Mesenchymal stem cell (in vitro differentiated cells and primary cell): Measurements from ENCODE around the gene PDPN. TPM values are rescaled to one million over a fixed set of nuclear protein-coding genes. Genes with fewer than 3 reads are reported as not detected.

ENCODE experiments used
- DNase-seq: peaks from one replicate; pipeline ENCODE4 v3.0.0-alpha.2; 2013
- H2AFZ ChIP-seq: one replicate; pipeline ENCODE4 v1.6.1; 2013; ENCODE audit warnings: low read depth, mild to moderate bottlenecking, control low read depth, inconsistent platforms, low read length, moderate library complexity
- H2AK5ac ChIP-seq: 2 replicates; pipeline ENCODE4 v1.6.1; 2013; ENCODE audit warnings: low read length, moderate library complexity, mild to moderate bottlenecking, inconsistent platforms; ENCODE audit not compliant: severe bottlenecking
- H2BK120ac ChIP-seq: one replicate; pipeline ENCODE4 v1.6.1; 2013; ENCODE audit warnings: low read depth, mild to moderate bottlenecking, inconsistent platforms, low read length, moderate library complexity
- H2BK12ac ChIP-seq, 2 experiments: one replicate each; pipeline ENCODE4 v1.6.1; 2013; ENCODE audit warnings: inconsistent platforms in 2 of 2, low read length in 2 of 2, mild to moderate bottlenecking in 2 of 2, moderate library complexity in 2 of 2, control low read depth in 1 of 2
- H2BK15ac ChIP-seq: one replicate; pipeline ENCODE4 v1.6.1; 2013; ENCODE audit warnings: mild to moderate bottlenecking, low read depth, inconsistent platforms; ENCODE audit not compliant: poor library complexity, severe bottlenecking
- H2BK5ac ChIP-seq: 2 replicates; pipeline ENCODE4 v1.6.1; 2013; ENCODE audit warnings: low read depth, mild to moderate bottlenecking, low read length, control low read depth, inconsistent platforms; ENCODE audit not compliant: poor library complexity, severe bottlenecking
- H3K14ac ChIP-seq, 2 experiments: one replicate each; pipeline ENCODE4 v1.6.1; 2013; ENCODE audit warnings: inconsistent platforms in 2 of 2, low read length in 2 of 2, control low read depth in 1 of 2, mild to moderate bottlenecking in 1 of 2, moderate library complexity in 1 of 2
- H3K18ac ChIP-seq, 2 experiments: one replicate each; pipeline ENCODE4 v1.6.1; 2013; ENCODE audit warnings: inconsistent platforms in 2 of 2, low read length in 2 of 2, control low read depth in 1 of 2, low read depth in 1 of 2, mild to moderate bottlenecking in 1 of 2
- H3K23ac ChIP-seq, 2 experiments: one replicate each; pipeline ENCODE4 v1.6.1; 2013; ENCODE audit warnings: inconsistent platforms in 2 of 2, low read length in 2 of 2, mild to moderate bottlenecking in 2 of 2, moderate library complexity in 2 of 2, control low read depth in 1 of 2
- H3K27ac ChIP-seq: 2 replicates; pipeline ENCODE4 v1.5.1; 2013; ENCODE audit warnings: mild to moderate bottlenecking, moderate library complexity, low read length, control low read depth, inconsistent platforms; ENCODE audit not compliant: poor library complexity, severe bottlenecking
- H3K27me3 ChIP-seq, 2 experiments: 2 replicates each; pipeline versions ENCODE4 v1.6.1 to v1.7.0; 2013; ENCODE audit warnings: low read length in 2 of 2, mild to moderate bottlenecking in 2 of 2, moderate library complexity in 2 of 2, control low read depth in 1 of 2, inconsistent platforms in 1 of 2; ENCODE audit not compliant: control insufficient read depth in 1 of 2, insufficient read depth in 1 of 2
- H3K36me3 ChIP-seq, 2 experiments: 2 replicates each; pipeline versions ENCODE4 v1.6.1 to v1.7.0; 2013; ENCODE audit warnings: low read length in 2 of 2, control low read depth in 1 of 2, inconsistent platforms in 1 of 2, low read depth in 1 of 2, mild to moderate bottlenecking in 1 of 2; ENCODE audit not compliant: insufficient read depth in 2 of 2, control insufficient read depth in 1 of 2
- H3K4ac ChIP-seq, 2 experiments: one replicate each; pipeline ENCODE4 v1.6.1; 2013; ENCODE audit warnings: inconsistent platforms in 2 of 2, low read length in 2 of 2, mild to moderate bottlenecking in 2 of 2, moderate library complexity in 2 of 2, control low read depth in 1 of 2, low read depth in 1 of 2
- H3K4me1 ChIP-seq: 2 replicates; pipeline ENCODE4 v1.6.1; 2013; ENCODE audit warnings: low read depth, low read length, control low read depth; ENCODE audit not compliant: control insufficient read depth, insufficient read depth
- H3K4me2 ChIP-seq: 2 replicates; pipeline ENCODE4 v1.6.1; 2013; ENCODE audit warnings: low read length, mild to moderate bottlenecking, inconsistent platforms; ENCODE audit not compliant: poor library complexity, severe bottlenecking
- H3K4me3 ChIP-seq, 2 experiments: 2 replicates each; pipeline versions ENCODE4 v1.5.1 to v1.7.0; 2013; ENCODE audit warnings: low read length in 2 of 2, mild to moderate bottlenecking in 2 of 2, control low read depth in 1 of 2, low read depth in 1 of 2; ENCODE audit not compliant: insufficient read depth in 1 of 2
- H3K79me1 ChIP-seq: replicated peaks from 2 replicates; pipeline ENCODE4 v1.6.1; 2013; ENCODE audit warnings: mild to moderate bottlenecking, control low read depth, low read length, inconsistent platforms; ENCODE audit not compliant: poor library complexity, severe bottlenecking
- H3K9ac ChIP-seq: 2 replicates; pipeline ENCODE4 v1.7.0; 2013; ENCODE audit warnings: mild to moderate bottlenecking, low read length, moderate library complexity
- H3K9me3 ChIP-seq: 2 replicates; pipeline ENCODE4 v1.7.0; 2013; ENCODE audit warnings: mild to moderate bottlenecking, low read length; ENCODE audit not compliant: control insufficient read depth
- H4K8ac ChIP-seq: one replicate; pipeline ENCODE4 v1.6.1; 2013; ENCODE audit warnings: inconsistent platforms, mild to moderate bottlenecking, low read length, moderate library complexity
- H4K91ac ChIP-seq: one replicate; pipeline ENCODE4 v1.6.1; 2013; ENCODE audit warnings: mild to moderate bottlenecking, low read length, inconsistent platforms
- WGBS: methylation state at CpG from one replicate; pipeline ENCODE4 v1.1.7; 2013; ENCODE audit warnings: mixed read lengths; 5-methylcytosine and 5-hydroxymethylcytosine counted together
- small RNA-seq: library from polyadenylated mRNA; stranded (forward); fragments of <200 nt; extraction: miRNeasy Mini kit (QIAGEN cat#:217004); gene quantifications from one replicate; pipeline ENCODE3, GENCODE V24; 2013; ENCODE audit warnings: low read depth

PDPN gene

DNA sequence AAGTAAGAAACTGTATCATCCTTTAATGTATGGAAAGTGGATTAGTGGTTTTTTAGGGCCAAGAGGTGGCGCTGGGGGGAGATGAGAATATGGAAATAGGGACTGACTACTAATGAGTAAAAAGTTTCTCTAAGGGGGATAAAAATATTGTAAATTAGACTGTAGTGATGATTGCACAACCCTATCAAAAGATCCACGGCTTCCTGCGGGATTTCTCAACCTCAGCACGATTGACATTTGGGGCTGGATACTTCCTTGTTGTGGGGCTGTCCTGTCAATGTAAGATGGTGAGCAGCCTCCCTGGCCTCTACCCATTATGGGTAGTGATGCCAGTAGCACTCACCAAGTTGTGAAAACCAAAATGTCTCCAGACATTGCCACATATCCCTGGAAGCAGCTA lies 80.3 kb downstream of the PDPN start:
- DNase-seq, result no peak
- no peak overlapping the region for H3K27ac ChIP-seq
- H3K27me3 ChIP-seq, result no peaks in the 10 kb centered on the region
- H2BK5ac ChIP-seq, result no peak overlapping the region
- no peak overlapping the region for H4K91ac ChIP-seq
- H3K4me1 ChIP-seq, result no peaks in the 10 kb centered on the region
- no peaks in the 10 kb centered on the region for H3K79me1 ChIP-seq
- H2BK15ac ChIP-seq, result no peak overlapping the region
- no peaks in the 10 kb centered on the region for H3K9me3 ChIP-seq
- H3K4me3 ChIP-seq, result no peak overlapping the region
- no peak overlapping the region for H2AFZ ChIP-seq
- H3K36me3 ChIP-seq, result no peaks in the 10 kb centered on the region
- H4K8ac ChIP-seq, result no peak overlapping the region
- no peak overlapping the region for H3K18ac ChIP-seq
- no peak overlapping the region for H3K9ac ChIP-seq
- H3K4ac ChIP-seq, result no peak overlapping the region
- H2BK120ac ChIP-seq, result no peak overlapping the region
- H2AK5ac ChIP-seq, result no peak overlapping the region
- no peak overlapping the region for H3K14ac ChIP-seq
- 78% methylated on average over 4 of the region's 4 CpGs for WGBS
- H3K23ac ChIP-seq, result no peak overlapping the region
- no peak overlapping the region for H2BK12ac ChIP-seq
- no peak overlapping the region for H3K4me2 ChIP-seq

- H3K36me3 ChIP-seq, result no peaks in the 10 kb centered on the region
- no peak for DNase-seq
- no peaks in the 10 kb centered on the region for H3K4me1 ChIP-seq
- no peak overlapping the region for H3K27ac ChIP-seq
- no peak overlapping the region for H2BK120ac ChIP-seq
- H3K9me3 ChIP-seq, result no peaks in the 10 kb centered on the region
- H3K27me3 ChIP-seq, result no peaks in the 10 kb centered on the region
- no peak overlapping the region for H2BK15ac ChIP-seq
- H2AFZ ChIP-seq, result no peak overlapping the region
- no peak overlapping the region for H3K14ac ChIP-seq
- H3K23ac ChIP-seq, result no peak overlapping the region
- no peak overlapping the region for H2BK5ac ChIP-seq
- no peak overlapping the region for H3K18ac ChIP-seq
- WGBS, result 83% methylated on average over 1 of the region's 1 CpG
- no peak overlapping the region for H4K91ac ChIP-seq
- no peak overlapping the region for H2AK5ac ChIP-seq
- no peak overlapping the region for H2BK12ac ChIP-seq
- H3K79me1 ChIP-seq, result no peaks in the 10 kb centered on the region
- H3K9ac ChIP-seq, result no peak overlapping the region
- no peak overlapping the region for H3K4me3 ChIP-seq
- H4K8ac ChIP-seq, result no peak overlapping the region
- no peak overlapping the region for H3K4ac ChIP-seq
- H3K4me2 ChIP-seq, result no peak overlapping the region
These were observed 80.8 kb downstream of the PDPN start for GRCh38 chr1:13664451-13664850.

GRCh38 chr1:13666317-13666716 lies 82.7 kb downstream of the PDPN start:
- Histone ChIP-seq H3K4me3 (no peak overlapping the region), H3K4me1 (no peaks in the 10 kb centered on the region), H3K23ac (no peak overlapping the region), H3K4ac (no peak overlapping the region), H3K14ac (no peak overlapping the region), H2AFZ (no peak overlapping the region), H2BK15ac (no peak overlapping the region), H3K79me1 (no peaks in the 10 kb centered on the region), H2BK12ac (no peak overlapping the region), H3K27me3 (no peaks in the 10 kb centered on the region), H3K4me2 (no peak overlapping the region), H2BK120ac (no peak overlapping the region), H4K8ac (no peak overlapping the region), H4K91ac (no peak overlapping the region), H3K9ac (no peak overlapping the region), H2BK5ac (no peak overlapping the region), H3K18ac (no peak overlapping the region), H2AK5ac (no peak overlapping the region), H3K9me3 (no peaks in the 10 kb centered on the region), H3K27ac (no peak overlapping the region), H3K36me3 (no peaks in the 10 kb centered on the region)
- 81% methylated on average over 5 of the region's 5 CpGs for WGBS
- DNase-seq, result no peak

Small RNA genes lying within 50 kb of the gene (small RNA-seq; reads per million reads assigned to genes)
- gene RNA5SP41, result not detected
